22Rv1 (cell line): Measurements from ENCODE around the gene PLPP7.
"Not testable (repeated sequence)": the region's sequence is repeated elsewhere in the genome, so short reads cannot be mapped to it uniquely, and the experiment has no call there.

Experiments
- CTCF ChIP-seq: fragments of 450-650 bp; IDR thresholded peaks from 2 replicates; pipeline ENCODE4 v1.5.1; 2017; ENCODE audit warnings: mild to moderate bottlenecking
- ZFX ChIP-seq: fragments of 450-650 bp; IDR thresholded peaks from 2 replicates; pipeline ENCODE4 v1.6.1; 2017; ENCODE audit warnings: antibody characterized with exemption, borderline replicate concordance

GRCh38 chr9:131244331-131244730 lies 45.2 kb upstream of the PLPP7 start:
- not testable (repeated sequence) for TF ChIP-seq CTCF, ZFX
